Activated effector memory CD4-positive, alpha-beta T cell treated with Interleukin-2 at 50 U/mL for 16 hours (primary cell): ENCODE results near the gene SF3B2.
A peak's percentile ranks its signal among the peaks of the same experiment; 100 is the strongest.
"Not testable (repeated sequence)": the region's sequence is repeated elsewhere in the genome, so short reads cannot be mapped to it uniquely, and the experiment has no call there.

Experiments used
- DNase-seq: peaks from one replicate; pipeline ENCODE4 v3.0.0-alpha.2; 2020

Gene SF3B2

GRCh38 chr11:66052664-66052982 is 459 bp downstream of the SF3B2 start:
- no peak for DNase-seq

GRCh38 chr11:66055021-66055420 is 2.9 kb downstream of the SF3B2 start:
- DNase-seq, result no peak

GRCh38 chr11:66056501-66056900 is 4.3 kb downstream of the SF3B2 start:
- DNase-seq, result no peak

DNA sequence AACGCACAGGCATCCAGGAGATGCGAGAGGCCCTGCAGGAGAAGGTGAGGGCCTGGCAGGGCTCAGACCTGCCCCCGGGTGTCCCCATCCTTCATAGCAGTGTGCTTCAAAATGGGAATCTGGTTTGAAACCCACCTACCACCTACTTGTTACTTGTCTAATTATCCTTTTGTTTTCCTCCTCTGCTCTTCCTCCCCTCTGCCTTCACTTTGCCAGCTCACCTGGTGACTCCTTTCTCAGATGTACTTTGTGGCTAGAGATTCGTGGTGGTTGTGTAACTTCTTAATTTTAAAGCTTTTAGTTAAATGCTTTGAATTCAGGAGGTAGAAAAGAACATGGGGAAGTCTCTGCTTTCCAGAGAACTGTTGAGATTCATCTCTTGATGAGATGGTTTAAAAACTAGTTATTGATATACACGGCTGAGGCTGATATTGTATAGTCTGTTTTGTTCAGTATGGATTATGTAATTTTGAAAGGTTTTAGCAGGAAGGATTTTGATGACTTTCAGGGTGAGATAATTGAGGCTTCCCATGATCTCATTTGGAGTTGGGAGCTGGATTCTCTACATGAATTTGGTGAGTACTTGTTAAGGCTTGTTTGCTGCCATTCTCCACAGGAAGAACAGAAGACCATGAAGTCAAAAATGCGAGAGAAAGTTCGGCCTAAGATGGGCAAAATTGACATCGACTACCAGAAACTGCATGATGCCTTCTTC is 8.0 kb downstream of the SF3B2 start:
- no peak for DNase-seq

GRCh38 chr11:66061268-66061667 is 9.1 kb downstream of the SF3B2 start:
- no peak for DNase-seq

- no peak for DNase-seq
Measured at GRCh38 chr11:66062408-66062807, 10.2 kb downstream of the SF3B2 start.

- no peak for DNase-seq
Measured at GRCh38 chr11:66063900-66064299, 11.7 kb downstream of the SF3B2 start.

DNA sequence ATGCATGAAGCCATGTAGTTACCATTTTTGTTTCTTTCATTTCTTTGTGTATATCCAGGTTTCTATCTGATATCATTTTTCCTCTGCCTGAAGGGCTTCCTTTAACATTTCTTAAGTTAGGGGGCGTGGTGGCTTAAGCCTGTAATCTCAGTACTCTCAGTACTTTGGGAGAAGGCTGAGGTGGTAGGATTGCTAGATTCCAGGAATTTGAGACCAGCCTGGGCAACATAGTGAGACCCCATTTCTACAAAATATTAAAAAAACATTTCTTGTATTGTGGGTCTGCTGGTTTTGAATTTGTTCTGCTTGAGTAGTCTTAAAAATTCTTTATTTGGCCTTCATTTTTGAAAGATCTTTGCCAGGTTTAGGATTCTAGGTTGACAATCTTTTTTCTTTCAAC is 12.4 kb downstream of the SF3B2 start:
- no peak for DNase-seq

- no peak for DNase-seq
Measured at GRCh38 chr11:66066751-66067150, 14.6 kb downstream of the SF3B2 start.

DNA sequence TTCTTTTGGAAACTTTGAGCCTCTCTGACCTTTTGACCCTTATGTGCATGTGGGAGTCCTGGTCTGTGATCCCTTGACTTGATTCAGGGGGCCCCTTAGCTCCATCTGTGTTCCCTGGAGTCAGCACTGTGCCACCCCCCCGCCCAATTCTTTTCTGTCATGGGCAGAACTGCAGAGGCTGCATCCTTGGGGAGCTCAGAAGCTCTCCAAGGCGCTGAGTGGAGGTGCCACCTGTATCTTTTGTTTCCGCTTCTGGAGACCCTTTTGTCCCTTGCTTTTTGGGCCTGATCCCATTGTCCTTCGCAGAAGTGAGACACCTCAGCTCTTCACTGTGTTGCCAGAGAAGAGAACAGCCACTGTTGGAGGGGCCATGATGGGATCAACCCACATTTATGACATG is 15.5 kb downstream of the SF3B2 start:
- DNase-seq, result no peak

DNA sequence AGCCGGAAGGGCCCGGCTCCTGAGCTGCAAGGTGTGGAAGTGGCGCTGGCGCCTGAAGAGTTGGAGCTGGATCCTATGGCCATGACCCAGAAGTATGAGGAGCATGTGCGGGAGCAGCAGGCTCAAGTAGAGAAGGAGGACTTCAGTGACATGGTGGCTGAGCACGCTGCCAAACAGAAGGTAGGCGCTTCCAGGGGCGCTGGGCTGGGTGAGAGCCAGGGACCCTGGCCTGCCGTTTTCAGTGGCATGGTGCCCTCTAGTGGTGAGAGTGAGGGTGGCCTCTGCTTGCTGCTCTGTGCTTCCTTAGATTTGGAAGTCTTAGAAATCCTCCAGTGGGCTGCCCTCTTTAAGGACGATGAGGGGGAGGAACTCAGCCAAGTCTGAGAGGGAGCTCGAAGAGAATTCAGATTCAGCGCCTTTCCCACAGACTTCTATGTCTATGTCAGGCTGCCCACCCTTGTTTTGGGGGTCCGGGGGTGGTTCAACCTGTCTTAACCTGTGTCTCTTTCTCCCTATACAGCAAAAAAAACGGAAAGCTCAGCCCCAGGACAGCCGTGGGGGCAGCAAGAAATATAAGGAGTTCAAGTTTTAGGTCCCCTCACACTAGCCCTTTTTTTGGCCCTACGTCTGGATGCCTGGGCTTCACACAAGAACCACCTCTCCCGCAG is 16.1 kb downstream of the SF3B2 start:
- peak; percentile 61 for DNase-seq

DNA sequence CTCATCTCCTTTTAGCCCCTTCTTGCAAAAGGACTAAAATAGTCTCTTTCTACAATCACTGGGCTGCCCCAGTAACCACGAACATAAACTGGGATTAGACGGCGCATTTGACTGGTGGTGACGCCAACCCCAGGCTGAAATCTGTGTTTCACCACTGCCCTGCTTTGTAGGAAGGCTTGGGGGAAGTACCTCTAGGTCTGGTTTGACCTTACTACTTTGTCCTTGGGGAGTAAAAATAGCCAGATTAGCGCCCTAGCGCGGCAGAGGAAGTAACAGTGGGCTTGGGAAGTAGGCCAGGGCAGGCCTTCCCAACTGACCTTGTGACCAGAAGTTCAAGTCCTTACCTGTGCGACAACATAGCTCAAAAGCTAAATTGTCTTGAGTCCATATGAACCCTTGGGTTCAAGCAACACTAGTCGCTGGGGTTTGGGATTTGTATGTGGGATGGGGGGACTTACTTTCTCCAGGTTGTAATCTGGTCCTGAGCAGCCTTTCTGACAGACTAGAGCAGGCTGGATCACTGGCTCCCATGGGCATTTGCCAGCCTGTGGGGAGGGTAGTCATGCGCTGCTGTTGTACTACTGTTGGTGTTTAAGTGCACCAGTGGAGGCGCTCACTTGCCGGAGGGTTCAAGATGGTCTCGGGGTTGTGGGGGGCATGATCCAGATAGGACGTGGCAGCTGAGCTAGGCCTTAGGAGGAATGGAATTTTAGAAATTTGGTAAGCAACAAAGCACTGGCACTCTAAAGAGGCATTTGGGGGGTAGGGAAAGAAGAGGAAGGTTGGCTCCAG is 17.0 kb downstream of the SF3B2 start:
- DNase-seq, result peak; percentile 13

DNA sequence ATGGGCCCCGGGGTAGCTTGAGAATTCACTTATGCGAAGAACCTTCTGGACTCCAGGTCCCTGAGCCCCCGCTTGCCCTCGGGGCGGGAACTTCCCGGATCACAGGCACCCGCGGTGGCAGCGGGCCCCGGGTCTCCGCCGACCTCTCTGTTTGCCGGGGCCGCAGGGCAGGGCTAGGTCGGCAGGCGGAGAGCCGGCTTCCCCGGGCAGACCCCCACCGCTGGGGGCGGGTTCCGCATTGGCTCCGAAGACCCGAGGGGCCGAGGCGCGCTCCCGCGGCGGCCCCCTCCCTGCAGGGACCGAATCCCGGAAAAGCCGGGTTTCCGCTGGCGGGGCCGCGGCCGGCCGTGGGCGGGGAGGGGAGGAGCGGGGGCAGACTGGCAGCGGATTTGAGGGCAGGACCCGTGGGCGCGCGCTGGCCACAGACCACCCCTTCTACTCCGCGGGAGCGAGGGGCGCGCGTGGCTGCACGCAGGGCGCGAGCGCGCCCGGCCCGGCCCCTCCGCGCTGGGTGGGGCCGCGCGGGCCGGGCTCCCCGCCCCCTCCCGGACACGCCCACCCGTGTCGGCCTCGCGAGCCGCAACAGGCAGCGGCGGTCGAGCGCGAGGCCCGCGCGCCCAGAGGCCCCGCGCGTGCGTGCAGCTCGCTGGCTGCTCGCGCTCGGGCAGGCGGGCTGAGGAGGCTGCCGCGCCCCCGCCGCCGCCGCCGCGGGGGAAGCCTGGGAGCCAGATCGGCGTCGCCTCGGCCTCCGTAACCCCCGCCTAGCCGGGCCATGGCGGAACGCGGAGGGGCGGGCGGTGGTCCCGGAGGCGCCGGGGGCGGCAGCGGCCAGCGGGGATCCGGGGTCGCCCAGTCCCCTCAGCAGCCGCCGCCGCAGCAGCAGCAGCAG is 17.8 kb downstream of the SF3B2 start, which contains the start of gene PACS1:
Gene PACS1 (plus strand): TSS at position 558 of the 889 bp plus-strand sequence. CDS start 215 bp downstream, at position 773.
- DNase-seq, result peak; percentile 74

- no peak for DNase-seq
Measured at GRCh38 chr11:66070604-66071380, 18.6 kb downstream of the SF3B2 start.

DNA sequence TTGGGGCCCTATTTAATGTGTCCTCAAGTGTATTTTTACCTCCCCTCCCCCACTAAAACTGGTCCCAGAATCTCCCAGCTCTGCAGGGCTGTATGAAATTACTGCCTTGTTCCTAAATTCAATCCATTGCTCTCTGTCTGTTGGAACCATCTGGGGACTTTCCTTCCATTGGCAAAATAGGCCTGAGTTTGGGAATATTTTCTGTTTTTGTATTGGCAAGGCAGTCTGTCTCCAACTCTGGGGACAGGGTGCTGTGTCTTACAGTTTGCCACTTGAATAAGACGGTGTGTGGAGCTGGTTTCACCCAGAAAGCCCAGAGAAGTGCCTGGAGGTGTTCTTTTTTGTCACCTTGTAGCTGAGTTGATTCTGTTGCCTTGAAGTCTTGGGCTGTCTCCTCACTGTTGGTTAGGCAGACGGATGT is 19.2 kb downstream of the SF3B2 start:
- DNase-seq, result no peak

DNA sequence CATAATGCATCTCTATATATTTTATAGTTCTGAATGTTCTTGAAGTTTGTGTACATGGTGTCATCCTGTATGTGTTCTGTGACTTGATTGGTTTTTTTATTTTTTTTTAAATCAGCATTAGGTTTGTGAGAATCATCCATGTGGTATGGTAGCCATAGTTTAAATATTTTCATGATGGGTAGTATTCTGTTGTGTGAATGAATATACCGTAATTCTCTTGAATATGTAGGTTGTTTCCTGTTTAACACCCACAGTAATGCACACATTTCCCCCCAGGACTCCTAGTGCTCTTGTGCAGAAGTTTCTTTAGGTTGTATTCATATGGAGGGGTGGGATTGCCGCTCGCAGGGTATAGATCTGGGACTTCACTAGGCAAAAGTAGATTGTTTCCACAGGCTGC is 19.9 kb downstream of the SF3B2 start:
- no peak for DNase-seq

- DNase-seq, result no peak
Measured at GRCh38 chr11:66072518-66072917, 20.4 kb downstream of the SF3B2 start.

GRCh38 chr11:66073669-66074068 is 21.5 kb downstream of the SF3B2 start:
- DNase-seq, result no peak

- no peak for DNase-seq
Measured at GRCh38 chr11:66075273-66075672, 23.1 kb downstream of the SF3B2 start.

DNA sequence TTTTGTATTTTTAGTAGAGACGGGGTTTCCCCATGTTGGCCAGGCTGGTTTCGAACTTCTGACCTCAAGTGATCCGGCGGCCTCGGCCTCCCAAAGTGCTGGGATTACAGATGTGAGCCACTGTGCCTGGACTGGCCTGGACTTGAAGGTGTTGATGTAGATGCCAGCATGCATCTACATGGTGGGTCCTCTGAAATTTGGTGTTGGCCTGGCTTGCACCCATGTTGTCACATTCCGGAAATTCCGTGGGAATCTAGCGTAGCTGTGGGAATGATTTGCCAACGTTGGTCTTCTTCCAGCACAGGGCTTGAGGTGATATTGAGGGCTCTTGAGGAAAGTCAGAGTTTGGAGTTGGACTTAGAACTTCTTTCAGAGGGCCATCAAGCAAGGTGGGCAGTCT is 24.4 kb downstream of the SF3B2 start:
- no peak for DNase-seq

- DNase-seq, result no peak
Measured at GRCh38 chr11:66077927-66078326, 25.8 kb downstream of the SF3B2 start.

DNA sequence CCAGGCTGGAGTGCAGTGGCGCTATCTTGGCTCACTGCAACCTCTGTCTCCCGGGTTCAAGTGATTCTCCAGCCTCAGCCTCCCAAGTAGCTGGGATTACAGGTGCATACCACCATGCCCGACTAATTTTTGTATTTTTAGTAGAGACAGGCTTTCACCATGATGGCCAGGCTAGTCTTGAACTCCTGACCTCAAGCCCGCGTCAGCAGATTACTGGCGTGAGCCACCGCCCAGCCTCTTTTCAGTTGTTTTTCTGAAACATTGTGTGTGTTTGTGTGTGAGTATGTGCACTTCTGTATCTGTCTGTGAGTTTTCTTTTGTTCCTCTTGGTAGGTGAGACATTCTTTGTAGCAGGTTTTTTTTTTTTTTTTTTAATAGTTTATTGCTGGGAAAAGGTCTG is 26.8 kb downstream of the SF3B2 start:
- not testable (repeated sequence) for DNase-seq
